Hepatocyte (in vitro differentiated cells): ENCODE data around the gene BORCS5.

ENCODE experiments used
- CTCF ChIP-seq: fragments of 200-600 bp; sonication (generic); IDR thresholded peaks from 2 replicates; pipeline ENCODE4 v1.5.1; 2016; ENCODE audit warnings: antibody characterized with exemption, mild to moderate bottlenecking; ENCODE audit not compliant: poor library complexity
- EZH2 ChIP-seq: fragments of 200-600 bp; sonication (generic); IDR thresholded peaks from 2 replicates; pipeline ENCODE4 v1.6.1; 2016; ENCODE audit warnings: antibody characterized with exemption, mild to moderate bottlenecking, borderline replicate concordance
- EZH2phosphoT487 ChIP-seq: fragments of 200-600 bp; sonication (generic); IDR thresholded peaks from one replicate; pipeline ENCODE4 v1.6.1; 2018; ENCODE audit warnings: antibody characterized with exemption, mild to moderate bottlenecking, low read depth, moderate library complexity; ENCODE audit not compliant: unreplicated experiment, severe bottlenecking

- TF ChIP-seq CTCF (no peak), EZH2 (no peak), EZH2phosphoT487 (no peak)
Observed at GRCh38 chr12:12488296-12488695, 131.4 kb downstream of the BORCS5 start.
